HCT116 (cell line): Measurements from ENCODE around the gene CNN2. TPM values are rescaled to one million over a fixed set of nuclear protein-coding genes. Genes with fewer than 3 reads are reported as not detected.
"Not testable (repeated sequence)": the region's sequence is repeated elsewhere in the genome, so short reads cannot be mapped to it uniquely, and the experiment has no call there.

Source experiments
- ATAC-seq: fragments of 200-7000 bp; cut with Tn5 transposase; 2 replicates; pipeline ENCODE4 v1.9.1; 2020; ENCODE audit warnings: mild to moderate bottlenecking, moderate library complexity
- BruUV-seq: library from RNA; stranded (reverse); fragments of 400-500 nt; replicated peaks from 2 replicates; lab custom pipeline; 2021; lab: Mats Ljungman, UMichigan
- CTCF ChIA-PET: fragments of 300-600 bp; sonication (Branson Sonifier 250); formaldehyde crosslinking; loops from one replicate; lab custom pipeline; 2021; ENCODE audit warnings: antibody characterized with exemption; lab: Charles Lee
- POLR2A ChIA-PET: fragments of 300-600, 350-600 bp; sonication (Branson Sonifier 250); formaldehyde crosslinking; loops from one replicate; lab custom pipeline; 2021; ENCODE audit warnings: antibody characterized with exemption; lab: Charles Lee
- RAD21 ChIA-PET, 2 experiments: fragments of 300-600 bp; sonication (Branson Sonifier 250); formaldehyde crosslinking; loops; one replicate each; lab custom pipeline; 2023; ENCODE audit warnings: low total read pairs in 2 of 2; ENCODE audit not compliant: uncharacterized antibody in 2 of 2, unreplicated experiment in 2 of 2, low non-redundant PET in 1 of 2; lab: Charles Lee
- DNase-seq: peaks from one replicate; pipeline ENCODE4 v3.0.0-alpha.2; 2010; ENCODE audit warnings: low read depth, low spot score
- H2AFZ ChIP-seq: fragments of 200-600 bp; shearing (Covaris generic), sonication (generic); 2 replicates; pipeline ENCODE4 v1.6.1; 2017; ENCODE audit warnings: low read depth, mixed run types, mixed read lengths, antibody characterized with exemption, low read length; ENCODE audit not compliant: poor library complexity, severe bottlenecking
- H3K27ac ChIP-seq: 2 replicates; pipeline ENCODE4 v1.5.1; 2012; ENCODE audit warnings: low read depth, low read length
- H3K27me3 ChIP-seq: fragments of 200-600 bp; sonication (generic); 2 replicates; pipeline ENCODE4 v1.6.1; 2016; ENCODE audit warnings: mixed run types, low read length, mixed read lengths; ENCODE audit not compliant: insufficient read depth
- H3K36me3 ChIP-seq, 2 experiments: fragments of 200-500 bp in 1 of 2; fragments of 200-600 bp in 1 of 2; sonication (Bioruptor generic) in 1 of 2; sonication (generic) in 1 of 2; 2 replicates each; pipeline versions ENCODE4 v1.5.1 to v1.6.1; 2014 to 2016; ENCODE audit warnings: low read length in 2 of 2, inconsistent platforms in 1 of 2, mixed read lengths in 1 of 2, mixed run types in 1 of 2; ENCODE audit not compliant: insufficient read depth in 2 of 2, control insufficient read depth in 1 of 2
- H3K4me1 ChIP-seq, 2 experiments: fragments of 200-600 bp in 1 of 2; sonication (generic) in 1 of 2; 2 replicates each; pipeline versions ENCODE4 v1.5.1 to v1.6.1; 2012 to 2017; ENCODE audit warnings: low read length in 2 of 2, inconsistent platforms in 1 of 2, mild to moderate bottlenecking in 1 of 2, mixed read lengths in 1 of 2, mixed run types in 1 of 2, moderate library complexity in 1 of 2; ENCODE audit not compliant: insufficient read depth in 2 of 2, control insufficient read depth in 1 of 2
- H3K4me2 ChIP-seq: fragments of 200-600 bp; sonication (generic); 2 replicates; pipeline ENCODE4 v1.6.1; 2017; ENCODE audit warnings: mixed run types, low read length, mixed read lengths
- H3K4me3 ChIP-seq, 2 experiments: fragments of 200-600 bp in 1 of 2; sonication (generic) in 1 of 2; replicated peaks in 1 of 2; 2 replicates each; pipeline ENCODE4 v1.5.1; 2011 to 2016; ENCODE audit warnings: low read length in 2 of 2, control low read depth in 1 of 2, low read depth in 1 of 2, mild to moderate bottlenecking in 1 of 2, mixed read lengths in 1 of 2, mixed run types in 1 of 2
- H3K79me2 ChIP-seq: fragments of 200-600 bp; sonication (generic); 2 replicates; pipeline ENCODE4 v1.6.1; 2017; ENCODE audit warnings: mild to moderate bottlenecking, mixed run types, low read length, moderate library complexity, mixed read lengths; ENCODE audit not compliant: insufficient read depth
- H3K9ac ChIP-seq: fragments of 200-600 bp; sonication (generic); 2 replicates; pipeline ENCODE4 v1.6.1; 2016; ENCODE audit warnings: low read length, mixed read lengths
- H3K9me2 ChIP-seq: fragments of 200-600 bp; sonication (generic), shearing (Covaris generic); 2 replicates; pipeline ENCODE4 v1.6.1; 2017; ENCODE audit warnings: mixed run types, mild to moderate bottlenecking, moderate library complexity; ENCODE audit not compliant: insufficient read depth
- H3K9me3 ChIP-seq, 2 experiments: fragments of 200-500 bp in 1 of 2; fragments of 200-600 bp in 1 of 2; sonication (Bioruptor generic) in 1 of 2; sonication (generic) in 1 of 2; 2 replicates each; pipeline ENCODE4 v1.6.1; 2014 to 2017; ENCODE audit warnings: low read length in 2 of 2, mixed read lengths in 2 of 2, inconsistent platforms in 1 of 2, low read depth in 1 of 2, mild to moderate bottlenecking in 1 of 2, mixed run types in 1 of 2, moderate library complexity in 1 of 2; ENCODE audit not compliant: control insufficient read depth in 1 of 2, insufficient read depth in 1 of 2
- H4K20me1 ChIP-seq: fragments of 200-600 bp; sonication (generic), shearing (Covaris generic); 2 replicates; pipeline ENCODE4 v1.6.1; 2017; ENCODE audit warnings: mixed run types, mild to moderate bottlenecking, moderate library complexity; ENCODE audit not compliant: insufficient read depth
- CEBPB ChIP-seq: IDR thresholded peaks from 2 replicates; pipeline ENCODE4 v1.6.1; 2012; ENCODE audit warnings: low read depth
- JUND ChIP-seq: IDR thresholded peaks from 2 replicates; pipeline ENCODE4 v1.6.1; 2012
- MAX ChIP-seq: IDR thresholded peaks from 2 replicates; pipeline ENCODE4 v1.6.1; 2012
- POLR2A ChIP-seq: IDR thresholded peaks from 2 replicates; pipeline ENCODE4 v1.7.0; 2011; ENCODE audit warnings: borderline replicate concordance; ENCODE audit not compliant: insufficient read depth, insufficient read length; ENCODE audit errors: extremely low read depth
- POLR2AphosphoS5 ChIP-seq: IDR thresholded peaks from 2 replicates; pipeline ENCODE4 v1.6.1; 2011; ENCODE audit warnings: mild to moderate bottlenecking, low read depth, low read length, moderate library complexity
- YY1 ChIP-seq: IDR thresholded peaks from 2 replicates; pipeline ENCODE4 v1.6.1; 2011; ENCODE audit warnings: low read length, low read depth, moderate library complexity, mild to moderate bottlenecking; ENCODE audit not compliant: insufficient replicate concordance; ENCODE audit errors: extremely low read depth
- ZBTB33 ChIP-seq: IDR thresholded peaks from 2 replicates; pipeline ENCODE4 v1.6.1; 2011; ENCODE audit warnings: mild to moderate bottlenecking, low read length, moderate library complexity; ENCODE audit not compliant: insufficient replicate concordance; ENCODE audit errors: extremely low read depth
- intact Hi-C: fragments of 100-400 bp; cut with micrococcal nuclease; formaldehyde crosslinking; loops from 2 replicates; pipeline ENCODE4 v1.10.0; 2022
- total RNA-seq: library from RNA; stranded (reverse); gene quantifications from one replicate; pipeline ENCODE4 v1.2.1, GENCODE V29; 2021; ENCODE audit not compliant: unreplicated experiment
- TF ChIP-seq, protein P1 (sequence below), 3 experiments: fragments of 200-600 bp in 1 of 3; sonication (generic) in 1 of 3; IDR thresholded peaks in 2 of 3; conservative IDR thresholded peaks in 1 of 3; 2 replicates each; pipeline ENCODE4 v1.5.1; 2012 to 2017; ENCODE audit warnings: low read depth in 2 of 3, low read length in 2 of 3, antibody characterized with exemption in 1 of 3, borderline replicate concordance in 1 of 3, control low read depth in 1 of 3, mild to moderate bottlenecking in 1 of 3, mixed read lengths in 1 of 3, mixed run types in 1 of 3, moderate library complexity in 1 of 3; ENCODE audit not compliant: insufficient read depth in 1 of 3

The CNN2 gene
- total RNA-seq, 1 experiment from 2014 or later: 212 TPM

- CTCF ChIA-PET: not testable (repeated sequence)
These were observed 1.3 kb upstream of the CNN2 start for GRCh38 chr19:1025080-1025479.

DNA sequence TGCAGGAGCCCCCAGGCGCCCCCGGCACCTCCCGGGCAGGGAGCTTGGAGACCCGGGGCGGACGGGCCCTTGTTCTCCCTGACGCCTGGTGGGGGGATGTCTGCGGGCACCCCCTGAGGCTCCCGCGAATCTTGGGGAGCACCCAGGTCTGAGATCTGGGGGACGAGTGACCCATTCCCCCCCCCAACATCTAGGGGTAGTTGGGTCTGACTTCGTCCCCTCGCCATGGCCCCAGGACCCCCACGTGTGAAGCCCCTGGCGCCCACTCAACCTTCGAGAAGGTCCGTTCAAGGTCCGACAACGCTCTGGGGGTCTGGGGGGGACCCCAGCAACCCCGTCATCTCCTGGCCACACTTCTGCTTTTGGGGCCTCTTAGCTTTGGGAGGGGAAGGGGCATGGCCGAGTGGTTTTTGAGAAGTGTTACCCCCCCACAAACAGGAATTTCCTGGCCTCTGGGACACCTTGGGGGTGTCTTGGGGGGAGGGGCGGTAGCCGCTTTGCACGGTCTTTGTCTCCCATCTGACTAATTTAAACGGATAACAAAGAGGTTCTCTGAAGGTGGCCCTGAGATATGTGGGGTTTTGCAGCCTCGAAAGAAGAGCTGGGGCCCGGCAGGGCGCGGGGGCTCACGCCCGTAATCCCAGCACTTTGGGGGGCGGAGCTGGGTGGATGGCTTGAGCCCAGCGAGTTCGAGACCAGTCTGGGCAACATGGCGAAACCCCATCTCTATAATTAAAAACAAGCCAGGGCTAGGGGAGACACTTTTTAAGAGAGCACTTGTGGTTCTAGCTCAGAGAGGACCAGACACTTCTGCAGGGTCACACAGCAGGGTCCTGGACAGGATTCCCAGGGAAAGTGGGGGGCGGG is 608 bp downstream of the CNN2 start:
- Histone ChIP-seq H3K9me3 (no peaks in the 10 kb centered on the region), H3K36me3 (peaks cover 11 to 14% of the 10 kb centered on the region in 2 experiments; a peak in 3 of 4 replicates), H4K20me1 (no peaks in the 10 kb centered on the region), H3K4me3 (peak overlapping the region; percentile 95 to 99), H3K9ac (peak overlapping the region; percentile 98), H3K9me2 (no peaks in the 10 kb centered on the region), H3K27me3 (no peaks in the 10 kb centered on the region), H3K27ac (peak overlapping the region; percentile 99), H2AFZ (no peak overlapping the region), H3K79me2 (peaks cover 43% of the 10 kb centered on the region), H3K4me1 (peaks cover 26 to 40% of the 10 kb centered on the region in 2 experiments), H3K4me2 (peak overlapping the region; percentile 96)
- no peak; the same call in 1 of the 2 replicates for TF ChIP-seq MAX
- TF ChIP-seq, protein P1, sequence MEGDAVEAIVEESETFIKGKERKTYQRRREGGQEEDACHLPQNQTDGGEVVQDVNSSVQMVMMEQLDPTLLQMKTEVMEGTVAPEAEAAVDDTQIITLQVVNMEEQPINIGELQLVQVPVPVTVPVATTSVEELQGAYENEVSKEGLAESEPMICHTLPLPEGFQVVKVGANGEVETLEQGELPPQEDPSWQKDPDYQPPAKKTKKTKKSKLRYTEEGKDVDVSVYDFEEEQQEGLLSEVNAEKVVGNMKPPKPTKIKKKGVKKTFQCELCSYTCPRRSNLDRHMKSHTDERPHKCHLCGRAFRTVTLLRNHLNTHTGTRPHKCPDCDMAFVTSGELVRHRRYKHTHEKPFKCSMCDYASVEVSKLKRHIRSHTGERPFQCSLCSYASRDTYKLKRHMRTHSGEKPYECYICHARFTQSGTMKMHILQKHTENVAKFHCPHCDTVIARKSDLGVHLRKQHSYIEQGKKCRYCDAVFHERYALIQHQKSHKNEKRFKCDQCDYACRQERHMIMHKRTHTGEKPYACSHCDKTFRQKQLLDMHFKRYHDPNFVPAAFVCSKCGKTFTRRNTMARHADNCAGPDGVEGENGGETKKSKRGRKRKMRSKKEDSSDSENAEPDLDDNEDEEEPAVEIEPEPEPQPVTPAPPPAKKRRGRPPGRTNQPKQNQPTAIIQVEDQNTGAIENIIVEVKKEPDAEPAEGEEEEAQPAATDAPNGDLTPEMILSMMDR (IDR thresholded peaks at IDR 0.05 in 2 of 3, conservative IDR thresholded peaks at IDR 0.05 in 1 of 3; ENCODE audit: borderline replicate concordance in 1 of 3, insufficient read depth in 1 of 3, low read depth in 2 of 3, low read length in 2 of 3): no peak
- no peak for TF ChIP-seq ZBTB33
- TF ChIP-seq JUND: no peak
- TF ChIP-seq POLR2A: no peak
- no peak for TF ChIP-seq YY1
- no peak for TF ChIP-seq CEBPB
- no peak for TF ChIP-seq POLR2AphosphoS5
- ChIA-PET POLR2A (interaction anchor here (1.1 to 7.3 kb wide), 4 partner anchors 14 to 242 kb away, joined by 3 to 85 read pairs (median 7); partner anchors contain the start of genes ABCA7 and CIRBP), CTCF (interaction anchor here (0.6 to 2.9 kb wide), 5 partner anchors 13 to 239 kb away, joined by 3 to 9 read pairs (median 3); partner anchors contain the start of gene ABCA7), RAD21 (interaction anchor here (0.6 to 1.5 kb wide), 6 partner anchors 13 to 242 kb away, joined by 3 to 7 read pairs (median 3); partner anchors contain the start of genes ABCA7 (in 1 of the 2) and CIRBP (in 1 of the 2))
- no peak for DNase-seq
- TSS peak; percentile 87 for BruUV-seq
- intact Hi-C loops: loop anchor here (2.0 to 10.0 kb wide), 3 partner anchors 14 to 218 kb away; partner anchors contain the start of genes ABCA7, ATP5F1D, GPX4 and MIDN
- ATAC-seq: peak; percentile 5; the same call in 1 of the 2 replicates

More at GRCh38 chr19:1025080-1025479, 1.3 kb upstream of the CNN2 start:
- H3K27me3 ChIP-seq, H3K9me3 ChIP-seq, H3K9ac ChIP-seq, DNase-seq, H3K4me3 ChIP-seq, ATAC-seq, BruUV-seq, H3K36me3 ChIP-seq, H4K20me1 ChIP-seq, H2AFZ ChIP-seq, H3K9me2 ChIP-seq: not testable (repeated sequence)
- intact Hi-C loops: loop anchor here (5.0 to 10.0 kb wide), 2 partner anchors 77 to 220 kb away; partner anchors contain the start of genes ATP5F1D, GPX4 and MIDN
- H3K4me1 ChIP-seq: peaks cover 29 to 49% of the 10 kb centered on the region in 2 experiments
- peak overlapping the region; percentile 96; the same call in 1 of the 2 replicates for H3K4me2 ChIP-seq
- ChIA-PET RAD21 (interaction anchor here in 1 of 2 experiments (0.9 kb wide), 1 partner anchor 15 kb away, joined by 4 read pairs; the partner anchor contains the start of gene ABCA7), POLR2A (interaction anchor here (1.0 to 7.3 kb wide), 4 partner anchors 16 to 78 kb away, joined by 3 to 85 read pairs (median 6); partner anchors contain the start of genes ABCA7 and WDR18)
- H3K27ac ChIP-seq: peak overlapping the region; percentile 99; the same call in 1 of the 2 replicates
- H3K79me2 ChIP-seq: peaks cover 40% of the 10 kb centered on the region
